ENCODE data around the gene EHD3. TPM values are rescaled to one million over a fixed set of nuclear protein-coding genes. Genes with fewer than 3 reads are reported as not detected.
A peak's percentile ranks its signal among the peaks of the same experiment; 100 is the strongest.

The EHD3 gene
- total RNA-seq, 1 donor: 48.8 TPM

DNA sequence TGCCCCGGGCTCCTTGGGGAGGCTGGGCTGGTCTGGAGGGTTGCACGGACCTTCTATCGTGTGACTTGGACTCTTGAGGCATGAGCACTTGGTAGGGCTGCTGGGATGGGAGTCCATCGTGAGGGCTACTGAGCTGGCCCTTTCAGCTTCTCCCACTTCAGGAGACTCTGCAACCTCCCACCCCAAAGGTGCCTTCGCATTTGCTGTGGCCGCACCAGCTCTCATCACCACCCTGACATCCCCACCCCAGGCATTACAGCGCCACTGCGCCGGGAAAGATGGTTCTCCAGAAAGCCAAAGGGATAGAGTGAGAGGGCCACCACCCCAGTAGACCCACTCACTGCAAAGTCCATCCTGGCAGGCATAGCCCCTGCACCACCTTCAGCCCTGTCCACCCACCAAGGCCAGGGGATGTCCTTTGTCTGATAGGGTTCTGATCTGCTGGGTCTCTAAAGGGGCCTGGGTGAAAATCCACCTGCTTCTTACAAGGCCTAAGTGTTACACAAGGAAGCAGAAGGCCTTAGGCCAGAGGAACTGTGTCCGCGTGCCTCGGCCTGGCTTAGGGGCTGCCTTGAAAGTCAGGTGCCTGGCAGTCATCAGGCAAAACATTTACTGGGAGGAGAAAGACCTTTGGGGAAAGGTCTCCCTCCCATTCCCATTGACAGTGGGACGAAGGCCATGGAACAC is 5.1 kb downstream of the EHD3 start:
- DNase-seq (ENCODE audit: low read depth): no peak
- TF ChIP-seq, protein P1, sequence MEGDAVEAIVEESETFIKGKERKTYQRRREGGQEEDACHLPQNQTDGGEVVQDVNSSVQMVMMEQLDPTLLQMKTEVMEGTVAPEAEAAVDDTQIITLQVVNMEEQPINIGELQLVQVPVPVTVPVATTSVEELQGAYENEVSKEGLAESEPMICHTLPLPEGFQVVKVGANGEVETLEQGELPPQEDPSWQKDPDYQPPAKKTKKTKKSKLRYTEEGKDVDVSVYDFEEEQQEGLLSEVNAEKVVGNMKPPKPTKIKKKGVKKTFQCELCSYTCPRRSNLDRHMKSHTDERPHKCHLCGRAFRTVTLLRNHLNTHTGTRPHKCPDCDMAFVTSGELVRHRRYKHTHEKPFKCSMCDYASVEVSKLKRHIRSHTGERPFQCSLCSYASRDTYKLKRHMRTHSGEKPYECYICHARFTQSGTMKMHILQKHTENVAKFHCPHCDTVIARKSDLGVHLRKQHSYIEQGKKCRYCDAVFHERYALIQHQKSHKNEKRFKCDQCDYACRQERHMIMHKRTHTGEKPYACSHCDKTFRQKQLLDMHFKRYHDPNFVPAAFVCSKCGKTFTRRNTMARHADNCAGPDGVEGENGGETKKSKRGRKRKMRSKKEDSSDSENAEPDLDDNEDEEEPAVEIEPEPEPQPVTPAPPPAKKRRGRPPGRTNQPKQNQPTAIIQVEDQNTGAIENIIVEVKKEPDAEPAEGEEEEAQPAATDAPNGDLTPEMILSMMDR (IDR thresholded peaks at IDR 0.05; ENCODE audit: insufficient read depth, low read depth, low read length): no peak
- no peak overlapping the region for H3K4me3 ChIP-seq (ENCODE audit: low read depth, low read length)

DNA sequence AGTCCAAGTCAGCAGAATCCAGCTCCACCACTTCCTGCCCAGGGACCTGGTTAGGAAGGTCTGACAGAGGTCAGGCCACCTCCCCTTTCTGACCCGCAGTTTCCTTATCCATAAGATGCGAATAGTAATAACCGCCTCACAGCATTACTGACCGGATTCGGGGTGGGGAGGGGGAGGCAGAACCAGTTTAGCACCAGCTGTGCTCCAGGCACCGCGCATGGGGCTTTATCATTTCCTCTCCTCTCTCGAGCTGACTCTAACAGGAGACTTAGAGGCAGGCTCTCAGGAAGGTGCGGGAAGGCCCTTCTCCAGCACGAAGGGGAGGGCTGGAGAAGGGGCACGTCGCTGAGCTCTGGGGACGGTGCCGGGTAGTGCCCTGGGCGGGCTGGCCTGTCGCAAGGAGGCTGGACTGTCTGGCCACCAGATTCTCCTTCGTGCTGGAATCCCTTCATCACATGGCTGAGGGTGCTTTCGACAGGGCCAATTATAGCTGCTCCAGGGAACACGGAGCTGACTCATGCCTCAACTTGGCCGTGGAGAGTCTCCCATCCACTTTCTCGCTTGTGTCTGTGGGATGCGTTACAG is 5.7 kb downstream of the EHD3 start:
- TF ChIP-seq, protein P1 (IDR thresholded peaks at IDR 0.05; ENCODE audit: insufficient read depth, low read depth, low read length): no peak
- no peak overlapping the region for H3K4me3 ChIP-seq (ENCODE audit: low read depth, low read length)
- DNase-seq (ENCODE audit: low read depth): peak; percentile 39

- TF ChIP-seq, protein P1 (IDR thresholded peaks at IDR 0.05; ENCODE audit: insufficient read depth, low read depth, low read length): no peak
- no peak for DNase-seq (ENCODE audit: low read depth)
- no peak overlapping the region for H3K4me3 ChIP-seq (ENCODE audit: low read depth, low read length)
Measured at GRCh38 chr2:31240381-31241365, 6.7 kb downstream of the EHD3 start.

DNA sequence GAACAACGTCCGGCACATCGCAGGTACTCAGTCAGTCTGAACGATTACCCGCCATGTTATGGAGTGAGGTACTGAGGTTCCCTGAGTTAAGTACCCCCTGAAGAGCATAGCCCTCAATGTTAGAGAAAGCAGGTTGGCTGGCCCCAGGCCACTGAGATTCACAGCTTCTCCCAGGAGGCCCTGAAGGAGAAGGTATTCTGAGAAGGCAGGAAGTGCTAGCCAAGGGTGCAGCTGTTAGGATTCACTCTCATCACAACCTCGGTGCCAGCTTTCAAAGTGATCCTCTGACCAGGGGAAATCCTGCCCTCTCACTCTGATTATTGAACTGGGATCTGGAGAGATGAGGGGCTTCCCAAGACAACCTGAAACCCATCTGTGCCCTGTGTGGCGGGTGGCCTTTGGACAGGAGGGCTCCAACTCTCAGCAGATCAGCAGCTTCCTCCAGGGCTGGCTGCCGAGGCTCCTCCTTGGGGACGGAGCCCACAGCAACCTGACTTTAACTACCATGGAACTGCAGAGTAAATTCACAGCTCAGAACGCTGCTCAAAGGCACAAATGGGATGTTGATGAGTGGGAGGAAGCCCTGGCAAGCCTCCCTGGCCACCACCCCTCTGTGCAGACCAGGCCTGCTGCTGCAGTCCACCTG is 7.8 kb downstream of the EHD3 start:
- no peak overlapping the region for H3K4me3 ChIP-seq (ENCODE audit: low read depth, low read length)
- TF ChIP-seq, protein P1 (IDR thresholded peaks at IDR 0.05; ENCODE audit: insufficient read depth, low read depth, low read length): no peak
- DNase-seq (ENCODE audit: low read depth): no peak

- TF ChIP-seq, protein P1 (IDR thresholded peaks at IDR 0.05; ENCODE audit: insufficient read depth, low read depth, low read length): no peak
- DNase-seq (ENCODE audit: low read depth): no peak
- H3K4me3 ChIP-seq (ENCODE audit: low read depth, low read length): no peak overlapping the region
Measured at GRCh38 chr2:31243053-31243452, 9.1 kb downstream of the EHD3 start.

DNA sequence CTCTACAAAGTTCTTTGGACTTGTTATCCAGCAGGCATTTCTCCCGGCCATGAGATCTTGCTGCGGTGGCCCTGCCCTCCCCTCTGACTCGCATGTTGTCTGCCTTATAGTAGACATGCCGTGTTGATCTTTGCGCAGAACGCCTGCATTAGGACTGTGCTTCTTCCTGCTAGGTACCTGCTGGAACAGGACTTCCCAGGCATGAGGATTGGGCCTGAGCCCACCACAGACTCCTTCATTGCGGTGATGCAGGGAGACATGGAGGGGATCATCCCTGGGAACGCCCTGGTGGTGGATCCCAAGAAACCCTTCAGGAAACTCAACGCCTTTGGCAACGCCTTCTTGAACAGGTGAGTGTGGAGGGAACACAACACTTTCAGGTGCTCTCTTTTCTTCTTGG is 10.1 kb downstream of the EHD3 start:
- H3K4me3 ChIP-seq (ENCODE audit: low read depth, low read length): no peak overlapping the region
- TF ChIP-seq, protein P1 (IDR thresholded peaks at IDR 0.05; ENCODE audit: insufficient read depth, low read depth, low read length): no peak
- no peak for DNase-seq (ENCODE audit: low read depth)
